Measurements from ENCODE around the gene MYOF.

GRCh38 chr10:93469454-93469853, 12.7 kb downstream of the MYOF start:
- no peak for TF ChIP-seq TBP (IDR thresholded peaks at IDR 0.05; ENCODE audit: low read depth, low read length)
- TF ChIP-seq, protein P1, sequence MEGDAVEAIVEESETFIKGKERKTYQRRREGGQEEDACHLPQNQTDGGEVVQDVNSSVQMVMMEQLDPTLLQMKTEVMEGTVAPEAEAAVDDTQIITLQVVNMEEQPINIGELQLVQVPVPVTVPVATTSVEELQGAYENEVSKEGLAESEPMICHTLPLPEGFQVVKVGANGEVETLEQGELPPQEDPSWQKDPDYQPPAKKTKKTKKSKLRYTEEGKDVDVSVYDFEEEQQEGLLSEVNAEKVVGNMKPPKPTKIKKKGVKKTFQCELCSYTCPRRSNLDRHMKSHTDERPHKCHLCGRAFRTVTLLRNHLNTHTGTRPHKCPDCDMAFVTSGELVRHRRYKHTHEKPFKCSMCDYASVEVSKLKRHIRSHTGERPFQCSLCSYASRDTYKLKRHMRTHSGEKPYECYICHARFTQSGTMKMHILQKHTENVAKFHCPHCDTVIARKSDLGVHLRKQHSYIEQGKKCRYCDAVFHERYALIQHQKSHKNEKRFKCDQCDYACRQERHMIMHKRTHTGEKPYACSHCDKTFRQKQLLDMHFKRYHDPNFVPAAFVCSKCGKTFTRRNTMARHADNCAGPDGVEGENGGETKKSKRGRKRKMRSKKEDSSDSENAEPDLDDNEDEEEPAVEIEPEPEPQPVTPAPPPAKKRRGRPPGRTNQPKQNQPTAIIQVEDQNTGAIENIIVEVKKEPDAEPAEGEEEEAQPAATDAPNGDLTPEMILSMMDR (IDR thresholded peaks at IDR 0.05; ENCODE audit: control extremely low read depth in 1 of 3, insufficient read depth in 1 of 3, low read depth in 1 of 3, low read length in 3 of 3) = no peak
- no peak for TF ChIP-seq EZH2 (IDR thresholded peaks at IDR 0.05; ENCODE audit: low read depth, low read length, severe bottlenecking)
- no peak for TF ChIP-seq POLR2A (IDR thresholded peaks at IDR 0.05; ENCODE audit: control extremely low read depth in 1 of 2, low read depth in 2 of 2, low read length in 2 of 2)
- TF ChIP-seq CEBPB (IDR thresholded peaks at IDR 0.05; ENCODE audit: low read depth, low read length) = no peak
- TF ChIP-seq, protein P2, sequence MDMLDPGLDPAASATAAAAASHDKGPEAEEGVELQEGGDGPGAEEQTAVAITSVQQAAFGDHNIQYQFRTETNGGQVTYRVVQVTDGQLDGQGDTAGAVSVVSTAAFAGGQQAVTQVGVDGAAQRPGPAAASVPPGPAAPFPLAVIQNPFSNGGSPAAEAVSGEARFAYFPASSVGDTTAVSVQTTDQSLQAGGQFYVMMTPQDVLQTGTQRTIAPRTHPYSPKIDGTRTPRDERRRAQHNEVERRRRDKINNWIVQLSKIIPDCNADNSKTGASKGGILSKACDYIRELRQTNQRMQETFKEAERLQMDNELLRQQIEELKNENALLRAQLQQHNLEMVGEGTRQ (IDR thresholded peaks at IDR 0.05; ENCODE audit: low read length) = no peak
- TF ChIP-seq TAF1 (IDR thresholded peaks at IDR 0.05; ENCODE audit: low read depth, low read length) = no peak
- TF ChIP-seq YY1 (IDR thresholded peaks at IDR 0.05; ENCODE audit: low read depth, low read length) = no peak
